ENCODE results near the gene SIT1.
"Not testable (repeated sequence)": the region's sequence is repeated elsewhere in the genome, so short reads cannot be mapped to it uniquely, and the experiment has no call there.

Gene SIT1

GRCh38 chr9:35638751-35639150 lies 12.0 kb downstream of the SIT1 start:
- FAIRE-seq; DNase-seq (ENCODE audit: low spot score): not testable (repeated sequence)

GRCh38 chr9:35637427-35637955 lies 13.2 kb downstream of the SIT1 start:
- DNase-seq (ENCODE audit: low spot score); FAIRE-seq: not testable (repeated sequence)

GRCh38 chr9:35636877-35637246 lies 13.9 kb downstream of the SIT1 start:
- FAIRE-seq; DNase-seq (ENCODE audit: low spot score): not testable (repeated sequence)

- DNase-seq (ENCODE audit: low spot score): no peak
- FAIRE-seq: no peak
These were observed 14.4 kb downstream of the SIT1 start for GRCh38 chr9:35636135-35636876.

GRCh38 chr9:35635730-35636129 lies 15.0 kb downstream of the SIT1 start:
- FAIRE-seq (no peak), DNase-seq (ENCODE audit: low spot score) (no peak)

- DNase-seq (ENCODE audit: low spot score) (no peak), FAIRE-seq (no peak)
These were observed 21.1 kb downstream of the SIT1 start for GRCh38 chr9:35629597-35629996.

- no peak for FAIRE-seq
- no peak for DNase-seq (ENCODE audit: low spot score)
These were observed 22.2 kb downstream of the SIT1 start for GRCh38 chr9:35628389-35628991.

GRCh38 chr9:35627575-35627974 lies 23.2 kb downstream of the SIT1 start:
- FAIRE-seq (no peak), DNase-seq (ENCODE audit: low spot score) (no peak)

- FAIRE-seq: no peak
- no peak for DNase-seq (ENCODE audit: low spot score)
These were observed 31.0 kb downstream of the SIT1 start for GRCh38 chr9:35619800-35620158.

GRCh38 chr9:35618854-35619799 lies 31.6 kb downstream of the SIT1 start:
- DNase-seq (ENCODE audit: low spot score) (no peak), FAIRE-seq (no peak)

- DNase-seq (ENCODE audit: low spot score): no peak
- no peak for FAIRE-seq
These were observed 32.4 kb downstream of the SIT1 start, which contains the start of gene CD72 for GRCh38 chr9:35618325-35618727. CD72 (minus strand) TSS chr9:35618413; CDS start chr9:35618303, 110 bp downstream.

GRCh38 chr9:35617548-35617947 lies 33.2 kb downstream of the SIT1 start:
- DNase-seq (ENCODE audit: low spot score): no peak
- no peak for FAIRE-seq

GRCh38 chr9:35616681-35617459 lies 33.9 kb downstream of the SIT1 start:
- FAIRE-seq (no peak), DNase-seq (ENCODE audit: low spot score) (no peak)

- DNase-seq (ENCODE audit: low spot score): no peak
- no peak for FAIRE-seq
These were observed 34.6 kb downstream of the SIT1 start for GRCh38 chr9:35615981-35616680.

- no peak for DNase-seq (ENCODE audit: low spot score)
- no peak for FAIRE-seq
These were observed 37.9 kb downstream of the SIT1 start for GRCh38 chr9:35612843-35613242.

GRCh38 chr9:35612066-35612465 lies 38.7 kb downstream of the SIT1 start:
- FAIRE-seq; DNase-seq (ENCODE audit: low spot score): not testable (repeated sequence)

GRCh38 chr9:35611230-35611797 lies 39.4 kb downstream of the SIT1 start:
- DNase-seq (ENCODE audit: low spot score) (no peak), FAIRE-seq (no peak)

- FAIRE-seq: no peak
These were observed 40.9 kb downstream of the SIT1 start for GRCh38 chr9:35609820-35610163.

GRCh38 chr9:35609001-35609819 lies 41.5 kb downstream of the SIT1 start:
- FAIRE-seq: no peak
- no peak for DNase-seq (ENCODE audit: low spot score)

More at GRCh38 chr9:35609820-35610163, 40.9 kb downstream of the SIT1 start:
- no peak for DNase-seq (ENCODE audit: low spot score)
